GM12892 (cell line): Measurements from ENCODE around the gene P2RX6.

ENCODE experiments used
- POLR2A ChIP-seq: IDR thresholded peaks from 2 replicates; pipeline ENCODE4 v1.6.1; 2011; ENCODE audit warnings: low read depth, low read length, control low read depth
- TAF1 ChIP-seq: IDR thresholded peaks from 2 replicates; pipeline ENCODE4 v1.6.1; 2011; ENCODE audit warnings: low read depth, mild to moderate bottlenecking, control low read depth, low read length, borderline replicate concordance

DNA sequence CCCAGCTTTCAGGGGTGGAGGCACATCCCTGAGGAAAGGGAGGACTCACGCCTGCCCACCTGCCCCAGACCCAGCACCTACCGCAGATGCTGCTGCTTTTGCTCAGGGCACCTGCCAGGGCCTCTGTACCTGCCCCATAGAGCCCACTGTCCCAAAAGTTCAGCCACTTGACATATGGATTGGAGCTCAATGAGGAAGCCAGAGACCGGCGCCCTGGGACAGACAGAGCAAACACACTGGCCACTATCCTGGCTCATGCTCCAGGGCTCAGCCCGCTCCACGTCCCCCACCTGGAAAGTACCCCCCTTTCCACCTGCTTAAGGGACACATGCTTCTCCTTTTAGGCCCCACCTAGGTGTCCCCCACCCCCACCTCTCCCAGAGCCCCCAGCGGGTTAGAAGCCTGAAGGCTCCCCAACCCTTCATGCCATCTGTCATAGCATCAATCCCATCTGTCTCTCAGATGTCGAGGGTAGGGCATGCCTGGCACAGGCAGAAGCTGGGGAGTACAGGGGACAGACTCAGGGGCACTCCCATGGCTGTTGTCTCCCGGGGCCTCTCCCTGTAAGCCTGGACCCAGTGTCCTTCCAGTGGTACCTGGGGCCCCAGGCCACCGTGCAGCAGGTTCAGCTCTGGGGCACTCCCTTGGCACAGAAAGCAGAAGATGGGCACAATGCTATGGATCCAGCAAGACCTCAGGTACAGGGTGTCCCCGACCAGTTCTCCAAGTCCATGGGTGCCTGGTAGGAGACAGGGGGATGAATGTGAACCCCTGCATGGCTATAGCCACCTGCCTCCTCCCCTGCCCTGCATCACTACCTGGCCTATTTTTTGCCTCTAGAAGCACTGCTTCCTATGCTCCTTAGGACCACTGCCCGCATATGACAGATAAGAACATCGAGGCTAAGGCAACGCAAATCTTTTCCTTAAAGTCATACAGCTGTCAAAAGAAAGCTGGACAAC, 2.2 kb upstream of the P2RX6 start:
- no peak for TF ChIP-seq POLR2A
- TF ChIP-seq TAF1, result no peak
